Measurements from ENCODE around the gene FREY1. TPM values are rescaled to one million over a fixed set of nuclear protein-coding genes. Genes with fewer than 3 reads are reported as not detected.
"Not testable (repeated sequence)": the region's sequence is repeated elsewhere in the genome, so short reads cannot be mapped to it uniquely, and the experiment has no call there.

The FREY1 gene
- total RNA-seq, 1 experiment from 2014 or later: 0.67 TPM

DNA sequence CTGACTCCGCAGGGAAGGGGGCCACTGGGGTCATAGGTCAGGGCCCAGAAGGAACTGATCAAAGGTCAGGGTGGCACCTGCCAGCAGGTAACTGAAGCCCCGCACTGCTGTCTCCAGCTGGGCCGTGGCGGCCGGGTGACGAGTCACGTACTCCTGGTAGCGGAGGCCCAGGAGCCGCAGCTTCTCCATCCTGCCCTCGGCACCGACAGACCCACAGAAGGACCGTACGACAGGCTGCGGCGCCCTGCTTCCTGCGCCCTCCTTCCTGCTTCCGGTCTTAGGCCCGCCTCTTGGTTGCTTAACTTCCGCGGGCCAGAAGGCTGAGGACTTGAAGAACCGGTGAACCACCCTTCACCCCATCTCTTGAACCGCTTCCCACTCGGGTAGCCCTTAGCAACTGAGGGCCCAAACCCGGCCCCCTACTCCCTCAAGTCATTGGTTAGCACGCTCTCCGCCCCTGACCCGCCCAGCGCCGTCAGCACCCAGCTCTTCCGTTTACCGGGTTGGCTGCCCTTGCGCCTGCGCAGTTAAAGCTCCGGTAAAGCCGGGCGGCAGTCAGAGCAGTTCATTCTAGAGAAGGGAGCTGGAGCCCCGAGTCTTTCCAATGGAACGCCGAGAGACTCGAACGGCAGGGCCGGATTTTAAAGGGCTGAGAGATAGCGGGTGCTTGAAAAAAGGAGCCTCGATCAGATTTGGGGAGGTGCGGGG is 10.7 kb upstream of the FREY1 start, which contains the start of gene PEX16:
TSS of gene PEX16 (minus strand) at position 255 of the 708 bp plus-strand sequence. CDS start at position 189, 66 bp downstream.
- peak; percentile 93 for DNase-seq (ENCODE audit: extremely low read depth, low read depth)

DNA sequence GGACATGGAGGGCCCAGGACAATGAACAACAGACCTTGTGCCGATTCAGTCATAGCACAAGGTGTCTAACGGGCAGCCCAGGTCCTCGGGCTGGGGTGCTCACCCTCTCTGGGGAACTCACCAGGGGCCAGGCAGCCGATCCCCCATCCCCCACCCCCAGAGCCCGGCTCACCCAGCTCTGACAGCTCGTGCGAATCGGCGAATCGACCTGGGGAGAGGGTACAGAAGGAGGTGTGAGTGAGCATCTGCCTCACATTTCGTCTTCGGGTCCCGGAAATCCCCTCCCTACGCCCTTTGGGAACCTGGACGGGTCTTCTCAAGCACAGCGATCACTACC is 10.2 kb upstream of the FREY1 start:
- no peak for DNase-seq (ENCODE audit: extremely low read depth, low read depth)

DNA sequence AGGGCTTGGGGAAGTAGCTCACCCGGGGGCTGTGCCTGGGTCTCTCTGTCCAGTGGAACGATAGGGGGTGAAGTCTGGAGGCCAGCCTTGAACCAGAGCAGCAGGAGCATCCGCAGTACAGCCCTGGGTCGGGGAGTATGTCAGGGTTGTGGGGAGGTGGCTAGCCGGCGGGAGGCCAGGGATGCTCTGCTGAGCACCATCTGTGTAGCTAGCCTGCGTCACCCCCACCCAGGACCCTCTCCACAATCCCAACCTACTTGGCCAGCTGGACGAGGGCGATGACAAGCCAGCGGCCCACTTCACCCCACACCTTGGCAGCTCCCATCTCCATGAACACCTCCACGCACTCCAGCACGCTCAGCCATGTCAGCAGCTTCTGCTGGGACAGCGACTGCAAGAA is 8.4 kb upstream of the FREY1 start:
- DNase-seq (ENCODE audit: extremely low read depth, low read depth): no peak

DNA sequence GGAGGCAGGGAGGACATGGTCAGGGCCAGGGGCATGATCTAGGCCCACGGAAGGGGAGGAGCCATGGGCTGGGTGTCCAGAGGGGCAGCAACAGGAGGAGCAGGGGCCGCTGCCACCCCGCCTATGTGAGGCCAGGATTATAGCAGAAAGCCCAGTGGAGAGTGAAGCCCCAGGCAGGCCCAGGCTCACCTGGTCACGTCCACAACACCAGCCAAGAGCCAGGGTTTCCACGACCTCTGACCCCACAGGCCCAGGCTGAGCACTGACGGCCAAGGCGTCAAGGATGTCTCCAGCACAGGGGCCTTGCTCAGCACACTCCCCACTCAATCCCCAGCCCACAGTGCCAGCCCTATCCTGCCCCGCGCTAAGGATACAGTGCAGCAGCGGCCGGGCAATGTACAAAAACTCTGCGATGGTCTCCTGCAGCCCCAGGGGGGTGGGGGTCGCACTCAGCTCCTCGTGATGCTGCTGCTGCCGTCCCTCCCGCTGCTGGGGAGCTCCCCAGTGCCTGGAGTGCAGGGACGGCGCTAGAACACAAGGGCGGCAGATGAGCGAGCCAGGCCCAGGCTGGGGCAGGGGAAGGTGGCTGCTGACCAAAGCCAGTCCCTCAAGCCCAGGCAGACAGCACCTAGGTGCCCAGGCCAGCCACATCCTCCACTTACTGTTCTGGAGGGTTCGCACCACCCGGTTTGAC is 7.0 kb upstream of the FREY1 start:
- no peak for DNase-seq (ENCODE audit: extremely low read depth, low read depth)

DNA sequence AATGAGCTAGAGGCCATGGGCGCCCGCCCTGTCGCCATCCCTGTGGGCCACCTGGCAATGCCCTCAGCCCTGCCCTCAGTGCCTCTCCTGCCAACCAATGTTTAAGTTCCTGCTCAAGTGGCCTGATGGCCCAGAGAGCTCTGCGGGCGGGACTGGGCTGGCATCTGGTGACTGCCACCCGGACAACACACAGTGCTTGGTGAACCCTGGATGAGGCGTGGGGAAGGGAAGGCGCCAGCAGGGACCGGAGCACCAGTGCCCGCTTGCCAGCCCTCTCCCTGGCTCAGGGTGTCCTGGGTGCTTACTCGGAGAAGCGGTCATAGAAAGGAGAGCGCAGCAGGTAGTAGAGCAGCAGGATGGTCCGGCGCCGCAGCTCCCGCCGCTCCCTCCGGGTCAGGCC is 6.4 kb upstream of the FREY1 start:
- DNase-seq (ENCODE audit: extremely low read depth, low read depth): no peak

DNA sequence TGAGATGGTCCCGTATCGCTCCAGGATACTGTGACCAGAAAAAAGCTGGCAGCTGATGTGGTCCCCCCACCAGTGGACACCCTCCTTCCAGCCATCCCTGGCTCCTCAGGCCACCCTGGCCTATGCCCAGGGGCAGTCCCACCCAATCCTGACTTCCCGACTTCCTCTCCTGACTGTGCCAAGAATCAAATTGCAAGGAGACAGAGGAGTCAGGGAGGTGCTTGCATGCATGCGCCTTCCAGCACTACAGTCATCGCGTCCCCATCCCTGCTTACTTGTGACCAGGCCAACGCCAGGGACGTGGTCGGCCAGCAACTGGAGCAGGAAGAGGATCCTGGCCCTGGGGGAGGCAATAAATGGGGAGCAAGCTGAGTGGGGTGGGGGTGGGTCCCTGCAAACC is 3.6 kb upstream of the FREY1 start:
- no peak for DNase-seq (ENCODE audit: extremely low read depth, low read depth)

DNA sequence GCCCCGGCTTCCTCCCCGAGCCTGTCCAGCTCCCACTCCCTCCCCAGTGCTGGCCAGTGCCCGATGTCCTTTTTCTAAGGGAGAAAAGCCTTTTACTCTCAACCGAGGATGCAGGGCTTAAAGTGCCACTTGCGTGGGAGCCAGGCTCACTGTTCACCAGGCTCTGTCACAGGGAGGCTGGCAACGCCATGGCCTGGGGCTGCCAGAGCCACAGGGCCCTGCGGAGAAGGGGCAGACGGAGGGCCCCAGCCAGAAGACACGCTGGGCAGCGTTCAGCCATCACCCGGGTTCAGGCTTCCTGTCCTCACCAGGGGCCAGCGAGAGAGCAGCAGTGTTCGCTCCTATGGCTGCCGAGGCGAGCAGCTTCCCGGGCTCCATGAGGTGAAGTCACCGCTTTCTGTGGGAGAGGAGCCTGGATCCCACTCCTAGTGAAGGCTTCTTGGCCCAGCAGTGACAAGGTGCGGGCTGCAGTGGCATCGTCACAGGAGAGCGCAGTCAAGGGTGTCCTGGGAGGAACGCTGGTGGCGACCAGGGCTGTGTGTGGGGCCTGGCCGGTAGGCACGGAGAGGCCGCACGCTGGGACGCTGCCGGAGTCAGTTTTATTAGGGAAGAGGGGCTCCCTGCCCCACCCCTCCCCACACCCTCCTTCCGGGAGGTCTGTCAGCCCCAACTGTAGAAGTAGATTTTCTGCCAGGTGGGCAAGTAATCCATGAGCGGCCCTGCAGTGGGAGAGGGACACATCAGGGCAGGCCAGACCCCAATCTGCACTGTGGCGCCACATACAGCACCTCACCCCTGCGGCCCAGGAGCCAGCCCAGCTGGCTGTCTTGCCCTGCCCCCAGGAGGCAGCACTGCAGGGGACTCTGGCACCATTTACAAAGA is 2.8 kb upstream of the FREY1 start:
- DNase-seq (ENCODE audit: extremely low read depth, low read depth): no peak

DNA sequence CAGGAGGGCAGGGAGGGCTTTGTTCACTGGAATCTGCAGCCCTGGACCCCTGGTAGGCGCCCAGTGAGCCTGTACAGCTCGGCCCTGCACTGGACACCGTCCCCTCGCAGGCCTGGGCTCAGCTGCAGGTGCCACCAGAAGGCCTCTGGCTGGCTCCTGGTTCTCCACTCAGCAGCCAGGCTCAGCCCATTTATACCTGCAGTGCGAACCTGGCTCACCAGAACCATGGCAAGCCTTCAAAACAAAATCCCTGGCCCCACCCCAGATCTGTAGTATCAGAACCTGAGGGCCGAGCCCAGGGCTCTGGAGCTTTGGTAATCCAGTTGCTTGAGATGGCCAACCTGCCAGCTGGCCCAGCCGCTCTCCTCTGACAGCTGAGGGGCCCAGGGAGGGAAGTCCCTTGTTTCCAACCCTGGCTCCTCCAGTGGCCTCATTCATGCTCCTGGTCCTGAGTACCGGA is 870 bp upstream of the FREY1 start:
- DNase-seq (ENCODE audit: extremely low read depth, low read depth): no peak

DNA sequence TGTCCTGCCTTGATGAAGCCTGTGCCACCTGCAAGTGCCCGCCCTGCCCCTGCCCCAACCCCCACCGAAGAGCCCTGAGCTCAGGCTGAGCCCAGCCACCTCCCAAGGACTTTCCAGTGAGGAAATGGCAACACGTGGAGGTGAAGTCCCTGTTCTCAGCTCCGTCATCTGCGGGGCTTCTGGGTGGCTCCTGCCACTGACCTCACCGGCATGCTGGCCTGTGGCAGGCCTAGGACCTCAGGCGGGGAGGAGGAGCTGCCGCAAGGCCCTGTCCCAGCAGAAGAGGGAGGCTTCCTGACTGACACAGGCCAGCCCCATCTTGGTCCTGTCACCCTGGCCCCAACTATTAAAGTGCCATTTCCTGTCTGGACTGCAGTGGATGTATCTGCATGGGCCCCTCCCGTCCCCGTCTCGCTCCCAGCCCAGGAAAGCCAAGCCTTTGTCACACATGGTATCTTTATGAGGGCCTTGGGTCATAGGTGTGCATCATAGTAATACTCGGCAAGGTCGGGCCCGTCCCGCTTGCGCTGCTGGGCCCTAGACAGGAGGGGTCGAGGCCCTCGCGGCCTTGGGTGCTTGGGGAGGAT is 882 bp downstream of the FREY1 start:
- no peak for DNase-seq (ENCODE audit: extremely low read depth, low read depth)

DNA sequence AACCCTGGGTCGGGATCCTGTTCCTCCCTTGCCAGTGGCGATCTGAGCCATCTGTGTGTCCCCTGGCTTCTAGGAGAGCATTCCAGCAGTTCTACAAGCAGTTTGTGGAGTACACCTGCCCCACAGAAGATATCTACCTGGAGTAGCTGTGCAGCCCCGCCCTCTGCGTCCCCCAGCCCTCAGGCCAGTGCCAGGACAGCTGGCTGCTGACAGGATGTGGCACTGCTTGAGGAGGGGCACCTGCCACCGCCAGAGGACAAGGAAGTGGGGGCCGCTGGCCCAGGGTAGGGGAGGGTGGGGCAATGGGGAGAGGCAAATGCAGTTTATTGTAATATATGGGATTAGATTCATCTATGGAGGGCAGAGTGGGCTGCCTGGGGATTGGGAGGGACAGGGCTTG is 1.5 kb downstream of the FREY1 start:
- DNase-seq (ENCODE audit: extremely low read depth, low read depth): not testable (repeated sequence)

DNA sequence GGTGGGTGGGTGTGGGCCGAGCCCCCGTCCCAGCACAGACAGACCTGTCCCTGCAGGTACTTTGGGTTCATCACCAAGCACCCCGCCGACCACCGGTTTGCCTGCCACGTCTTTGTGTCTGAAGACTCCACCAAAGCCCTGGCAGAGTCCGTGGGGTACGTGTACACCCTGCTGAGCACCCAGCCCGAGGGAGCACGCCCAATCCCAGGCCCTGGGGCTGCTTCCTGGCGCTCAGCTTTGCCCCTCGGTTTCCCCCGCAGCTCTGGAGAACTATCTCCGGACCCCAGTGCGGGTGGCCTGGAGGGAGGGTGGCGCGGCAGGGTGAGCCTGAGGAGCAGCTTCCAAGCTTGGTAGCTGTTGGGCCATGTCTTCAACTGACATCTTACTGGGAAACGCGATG is 2.0 kb downstream of the FREY1 start:
- no peak for DNase-seq (ENCODE audit: extremely low read depth, low read depth)

DNA sequence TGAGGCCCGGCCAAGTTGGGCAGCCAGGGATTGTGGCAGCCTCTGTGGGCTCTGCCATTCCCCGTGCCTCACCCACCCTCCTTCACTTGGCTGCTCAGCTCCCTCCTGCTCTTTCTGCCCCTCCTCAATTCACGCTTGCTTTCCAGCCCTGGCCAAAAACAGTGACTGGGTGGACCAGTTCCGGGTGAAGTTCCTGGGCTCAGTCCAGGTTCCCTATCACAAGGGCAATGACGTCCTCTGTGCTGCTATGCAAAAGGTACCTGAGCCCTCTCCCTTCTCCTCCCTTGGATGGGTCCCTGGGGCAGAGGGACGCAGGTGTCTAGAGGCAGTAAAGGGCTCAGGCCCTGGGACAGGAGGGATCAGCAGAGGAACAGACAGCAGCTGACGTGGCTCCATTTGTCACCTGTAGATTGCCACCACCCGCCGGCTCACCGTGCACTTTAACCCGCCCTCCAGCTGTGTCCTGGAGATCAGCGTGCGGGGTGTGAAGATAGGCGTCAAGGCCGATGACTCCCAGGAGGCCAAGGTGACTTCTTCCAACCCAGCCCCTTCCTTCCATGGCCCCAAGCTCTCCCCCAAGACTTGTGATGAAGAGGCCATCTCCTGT is 2.7 kb downstream of the FREY1 start:
- no peak for DNase-seq (ENCODE audit: extremely low read depth, low read depth)

DNA sequence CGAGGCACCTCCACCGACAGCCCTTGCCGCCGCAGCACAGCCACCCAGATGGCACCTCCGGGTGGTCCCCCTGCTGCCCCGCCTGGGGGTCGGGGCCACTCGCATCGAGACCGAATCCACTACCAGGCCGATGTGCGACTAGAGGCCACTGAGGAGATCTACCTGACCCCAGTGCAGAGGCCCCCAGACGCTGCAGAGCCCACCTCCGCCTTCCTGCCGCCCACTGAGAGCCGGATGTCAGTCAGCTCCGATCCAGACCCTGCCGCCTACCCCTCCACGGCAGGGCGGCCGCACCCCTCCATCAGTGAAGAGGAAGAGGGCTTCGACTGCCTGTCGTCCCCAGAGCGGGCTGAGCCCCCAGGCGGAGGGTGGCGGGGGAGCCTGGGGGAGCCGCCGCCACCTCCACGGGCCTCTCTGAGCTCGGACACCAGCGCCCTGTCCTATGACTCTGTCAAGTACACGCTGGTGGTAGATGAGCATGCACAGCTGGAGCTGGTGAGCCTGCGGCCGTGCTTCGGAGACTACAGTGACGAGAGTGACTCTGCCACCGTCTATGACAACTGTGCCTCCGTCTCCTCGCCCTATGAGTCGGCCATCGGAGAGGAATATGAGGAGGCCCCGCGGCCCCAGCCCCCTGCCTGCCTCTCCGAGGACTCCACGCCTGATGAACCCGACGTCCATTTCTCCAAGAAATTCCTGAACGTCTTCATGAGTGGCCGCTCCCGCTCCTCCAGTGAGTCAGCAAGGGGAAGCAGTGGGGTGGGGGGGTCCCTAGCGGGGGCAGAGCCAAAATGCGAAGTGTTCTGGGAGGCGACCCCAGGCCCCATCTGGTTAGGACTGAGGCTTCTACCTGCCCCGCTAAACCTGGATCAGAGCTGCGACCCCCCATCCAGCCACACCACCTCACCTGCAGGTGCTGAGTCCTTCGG is 4.4 kb downstream of the FREY1 start:
- no peak for DNase-seq (ENCODE audit: extremely low read depth, low read depth)

DNA sequence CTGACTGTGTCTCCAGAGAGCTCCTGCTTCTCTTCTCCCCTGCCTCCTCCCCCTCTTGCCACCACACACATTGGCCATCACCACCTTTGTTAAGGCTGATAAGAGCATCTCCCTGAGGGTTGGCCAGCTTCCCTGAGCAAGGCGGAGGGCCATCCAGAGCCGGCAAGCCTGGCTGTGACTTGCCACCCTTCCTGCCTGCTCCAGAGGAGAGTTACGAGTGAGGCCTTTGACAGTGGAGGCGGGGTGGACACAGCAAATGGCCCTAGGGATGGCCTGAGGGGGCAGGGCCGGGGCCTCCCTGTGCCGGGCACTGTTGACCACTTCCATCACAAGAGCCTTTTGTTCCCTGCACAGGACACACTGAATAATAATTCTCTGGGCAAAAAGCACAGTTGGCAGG is 5.4 kb downstream of the FREY1 start:
- no peak for DNase-seq (ENCODE audit: extremely low read depth, low read depth)

DNA sequence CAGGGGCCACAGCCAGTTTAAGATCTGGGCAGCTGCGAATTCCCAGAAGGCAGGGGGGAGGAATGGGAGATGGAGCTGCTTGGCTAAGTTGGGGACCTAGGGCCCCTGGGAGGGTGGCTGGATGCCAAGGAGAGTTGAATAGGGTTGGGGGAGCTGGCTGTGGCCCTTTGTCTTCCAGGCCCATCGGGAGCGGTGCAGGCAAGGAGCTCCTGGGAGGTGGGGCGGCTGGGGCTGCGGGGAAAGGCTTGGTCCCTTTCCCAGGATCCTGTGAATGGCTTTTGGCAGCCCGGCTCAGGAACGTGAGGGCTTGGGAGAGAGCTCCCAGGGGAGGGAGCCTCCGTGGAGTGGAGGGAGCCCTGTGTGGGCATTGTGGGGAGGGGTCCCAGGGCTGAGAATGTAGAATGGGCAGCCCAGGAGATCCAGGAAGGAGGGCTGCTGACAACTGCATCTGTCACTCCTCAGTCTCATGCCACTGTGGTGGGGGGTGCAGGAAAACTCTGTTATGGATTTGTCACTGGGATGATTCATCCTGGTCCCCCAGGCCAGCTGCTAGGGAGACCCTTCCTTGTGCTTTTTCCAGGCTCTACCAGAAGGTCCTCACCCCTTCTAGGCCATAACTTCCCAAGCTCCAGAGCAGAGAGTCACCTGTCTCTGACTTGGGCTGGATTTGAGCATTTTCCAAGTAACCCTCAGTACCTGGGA is 6.0 kb downstream of the FREY1 start:
- no peak for DNase-seq (ENCODE audit: extremely low read depth, low read depth)

DNA sequence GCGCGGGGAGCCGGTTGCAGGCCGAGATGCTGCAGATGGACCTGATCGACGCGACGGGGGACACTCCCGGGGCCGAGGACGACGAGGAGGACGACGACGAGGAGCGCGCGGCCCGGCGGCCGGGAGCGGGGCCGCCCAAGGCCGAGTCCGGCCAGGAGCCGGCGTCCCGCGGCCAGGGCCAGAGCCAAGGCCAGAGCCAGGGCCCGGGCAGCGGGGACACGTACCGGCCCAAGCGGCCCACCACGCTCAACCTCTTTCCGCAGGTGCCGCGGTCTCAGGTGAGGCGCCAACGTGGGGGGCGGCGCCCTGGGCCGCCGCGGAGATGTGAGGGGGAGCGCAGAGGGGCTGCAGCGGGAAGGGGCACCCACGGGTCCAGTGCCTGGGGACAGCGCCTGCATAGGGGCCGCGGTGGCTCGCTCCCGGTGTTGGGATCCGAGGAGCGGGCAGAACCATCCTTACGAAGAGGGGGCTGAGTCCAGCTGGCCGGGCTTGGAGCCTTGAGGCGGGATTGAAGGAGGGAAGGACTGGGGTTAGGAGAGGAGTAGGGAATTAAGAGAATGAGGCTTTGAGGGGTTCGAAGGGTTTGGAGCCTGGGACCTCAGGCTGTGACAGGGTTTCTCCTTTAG is 6.8 kb downstream of the FREY1 start:
- DNase-seq (ENCODE audit: extremely low read depth, low read depth): not testable (repeated sequence)

DNA sequence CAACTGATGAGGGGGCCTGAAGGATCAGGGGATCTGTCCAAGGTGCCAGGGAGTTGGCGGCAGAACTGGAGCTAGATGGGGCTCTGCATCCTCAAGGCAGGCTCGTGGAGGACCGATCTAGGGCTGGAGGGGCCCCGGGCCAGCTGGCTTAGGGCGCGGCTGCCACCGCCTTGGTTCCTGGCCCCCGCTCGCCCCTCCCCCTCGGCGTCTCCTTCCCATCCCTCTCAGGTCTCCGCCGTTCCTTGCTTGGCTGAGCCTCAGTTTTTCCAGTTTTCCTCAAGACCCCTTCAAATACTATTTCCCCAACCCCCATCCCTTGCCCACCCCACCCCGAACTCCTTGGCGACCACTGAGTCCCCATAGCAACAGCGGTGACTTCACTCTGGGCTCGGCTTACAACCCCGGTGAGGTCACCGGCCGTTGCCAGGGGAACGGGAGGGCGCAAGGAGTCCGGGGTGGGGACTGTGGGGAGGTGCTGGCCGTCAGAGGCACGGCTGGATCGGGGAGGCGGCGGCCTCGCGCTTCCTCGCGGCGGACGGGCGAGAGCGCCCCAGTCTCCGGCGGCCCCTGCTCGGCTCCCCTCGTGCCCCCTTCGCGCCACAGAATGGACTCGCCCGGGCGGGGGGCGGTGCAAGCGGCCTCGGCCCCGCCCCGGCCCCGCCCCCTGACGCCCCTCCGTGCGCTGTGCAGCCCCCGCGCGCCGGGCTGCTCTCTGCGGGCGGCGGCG is 7.5 kb downstream of the FREY1 start:
- DNase-seq (ENCODE audit: extremely low read depth, low read depth): peak; percentile 38

DNA sequence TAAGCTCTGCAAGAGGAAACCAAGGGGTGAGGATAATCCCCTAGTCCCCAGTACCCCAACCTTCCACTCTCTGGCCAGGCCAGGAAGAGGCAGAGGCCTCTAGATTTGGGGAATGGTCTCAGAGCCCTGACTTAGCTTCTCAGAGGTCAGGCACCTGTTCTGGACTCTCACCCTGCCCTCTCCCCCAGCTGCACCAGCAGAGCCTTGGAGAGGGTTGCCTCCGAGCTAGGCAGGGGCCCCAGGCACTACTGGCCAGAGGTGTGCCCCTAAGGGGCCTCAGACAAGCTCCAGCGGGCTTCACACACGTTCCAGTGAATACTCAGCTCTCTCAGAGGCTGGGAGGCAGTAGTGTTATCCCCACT is 8.0 kb downstream of the FREY1 start:
- no peak for DNase-seq (ENCODE audit: extremely low read depth, low read depth)

Measured in NCI-H460 (cell line).